Hepatocyte (in vitro differentiated cells): ENCODE measurements around the gene ATP1A2. TPM values are rescaled to one million over a fixed set of nuclear protein-coding genes. Genes with fewer than 3 reads are reported as not detected.

Experiments used
- DNase-seq: peaks from one replicate; pipeline ENCODE4 v3.0.0-alpha.2; 2016; ENCODE audit warnings: low spot score
- H2AFZ ChIP-seq: fragments of 200-600 bp; sonication (generic); 2 replicates; pipeline ENCODE4 v1.6.0; 2016; ENCODE audit warnings: antibody characterized with exemption, mild to moderate bottlenecking
- H3K27ac ChIP-seq: fragments of 200-600 bp; sonication (generic); 2 replicates; pipeline ENCODE4 v1.5.1; 2016; ENCODE audit warnings: mild to moderate bottlenecking
- H3K27me3 ChIP-seq: fragments of 200-600 bp; sonication (generic); 2 replicates; pipeline ENCODE4 v1.6.1; 2016
- H3K36me3 ChIP-seq: fragments of 200-600 bp; sonication (generic); replicated peaks from 2 replicates; pipeline ENCODE4 v1.5.1; 2016; ENCODE audit warnings: low read depth; ENCODE audit not compliant: insufficient read depth
- H3K4me1 ChIP-seq: fragments of 200-600 bp; sonication (generic); 2 replicates; pipeline ENCODE4 v1.5.1; 2016; ENCODE audit warnings: mild to moderate bottlenecking, moderate library complexity; ENCODE audit not compliant: insufficient read depth
- H3K4me2 ChIP-seq: fragments of 200-600 bp; sonication (generic); 2 replicates; pipeline ENCODE4 v1.6.0; 2016
- H3K4me3 ChIP-seq: fragments of 200-600 bp; sonication (generic); 2 replicates; pipeline ENCODE4 v1.5.1; 2016; ENCODE audit warnings: mild to moderate bottlenecking
- H3K79me2 ChIP-seq: fragments of 200-600 bp; sonication (generic); 2 replicates; pipeline ENCODE4 v1.6.0; 2017; ENCODE audit warnings: mild to moderate bottlenecking
- H3K9me2 ChIP-seq: fragments of 200-600 bp; sonication (generic); replicated peaks from 2 replicates; pipeline ENCODE4 v1.6.0; 2017; ENCODE audit warnings: mild to moderate bottlenecking; ENCODE audit not compliant: insufficient read depth
- H3K9me3 ChIP-seq: fragments of 200-600 bp; sonication (generic); 2 replicates; pipeline ENCODE4 v1.5.1; 2016; ENCODE audit warnings: low read depth, mild to moderate bottlenecking
- H4K20me1 ChIP-seq: fragments of 200-600 bp; sonication (generic); 2 replicates; pipeline ENCODE4 v1.6.0; 2016; ENCODE audit warnings: mild to moderate bottlenecking; ENCODE audit not compliant: insufficient read depth, poor library complexity, severe bottlenecking
- CTCF ChIP-seq: fragments of 200-600 bp; sonication (generic); IDR thresholded peaks from 2 replicates; pipeline ENCODE4 v1.5.1; 2016; ENCODE audit warnings: antibody characterized with exemption, mild to moderate bottlenecking; ENCODE audit not compliant: poor library complexity
- EZH2 ChIP-seq: fragments of 200-600 bp; sonication (generic); IDR thresholded peaks from 2 replicates; pipeline ENCODE4 v1.6.1; 2016; ENCODE audit warnings: antibody characterized with exemption, mild to moderate bottlenecking, borderline replicate concordance
- EZH2phosphoT487 ChIP-seq: fragments of 200-600 bp; sonication (generic); IDR thresholded peaks from one replicate; pipeline ENCODE4 v1.6.1; 2018; ENCODE audit warnings: antibody characterized with exemption, mild to moderate bottlenecking, low read depth, moderate library complexity; ENCODE audit not compliant: unreplicated experiment, severe bottlenecking
- WGBS: methylation state at CpG from one replicate; pipeline ENCODE4 v1.1.6; 2016; ENCODE audit warnings: low lambda C conversion rate; ENCODE audit errors: missing lambda C conversion rate; 5-methylcytosine and 5-hydroxymethylcytosine counted together
- polyA plus RNA-seq: library from polyadenylated mRNA; unstranded; fragments of >200 nt; fragmentation: Nextera tagmentation; extraction: Ambion mirVana; gene quantifications from 2 replicates; pipeline ENCODE4 v1.2.1, GENCODE V29; 2016
- total RNA-seq: library from RNA; depleted of rRNA; stranded (reverse); fragments of >200 nt; gene quantifications from 2 replicates; pipeline ENCODE4 v1.2.3, GENCODE V29; 2014

The ATP1A2 gene
- total and polyA plus RNA-seq, 2 experiments from 2014 or later = 1.5 to 2.9 TPM

- H3K4me1 ChIP-seq = no peaks in the 10 kb centered on the region
- H3K9me2 ChIP-seq = no peaks in the 10 kb centered on the region
- no peak overlapping the region for H3K4me3 ChIP-seq
- no peak for TF ChIP-seq CTCF
- no peaks in the 10 kb centered on the region for H3K27me3 ChIP-seq
- WGBS = 63% methylated on average over 3 of the region's 3 CpGs
- no peaks in the 10 kb centered on the region for H4K20me1 ChIP-seq
- DNase-seq = no peak
- H3K9me3 ChIP-seq = no peaks in the 10 kb centered on the region
- no peak overlapping the region for H3K27ac ChIP-seq
- H3K4me2 ChIP-seq = no peak overlapping the region
- H3K36me3 ChIP-seq = no peaks in the 10 kb centered on the region
- no peak overlapping the region for H2AFZ ChIP-seq
- no peaks in the 10 kb centered on the region for H3K79me2 ChIP-seq
Measured at GRCh38 chr1:160148121-160148520, 32.6 kb downstream of the ATP1A2 start.

GRCh38 chr1:160149233-160149632, 33.7 kb downstream of the ATP1A2 start:
- Histone ChIP-seq H3K79me2 (no peaks in the 10 kb centered on the region), H3K27me3 (no peaks in the 10 kb centered on the region), H3K27ac (no peak overlapping the region), H3K9me2 (no peaks in the 10 kb centered on the region), H3K36me3 (no peaks in the 10 kb centered on the region), H4K20me1 (no peaks in the 10 kb centered on the region), H3K4me2 (no peak overlapping the region), H3K4me1 (no peaks in the 10 kb centered on the region), H2AFZ (no peak overlapping the region), H3K4me3 (no peak overlapping the region), H3K9me3 (no peaks in the 10 kb centered on the region)
- TF ChIP-seq EZH2 = no peak
- no peak for TF ChIP-seq CTCF
- TF ChIP-seq EZH2phosphoT487 = no peak
- DNase-seq = no peak

GRCh38 chr1:160149716-160150115, 34.2 kb downstream of the ATP1A2 start:
- H4K20me1 ChIP-seq = no peaks in the 10 kb centered on the region
- H3K27ac ChIP-seq = no peak overlapping the region
- H3K36me3 ChIP-seq = no peaks in the 10 kb centered on the region
- no peaks in the 10 kb centered on the region for H3K79me2 ChIP-seq
- H3K9me3 ChIP-seq = no peaks in the 10 kb centered on the region
- no peak overlapping the region for H3K4me3 ChIP-seq
- no peaks in the 10 kb centered on the region for H3K27me3 ChIP-seq
- TF ChIP-seq EZH2phosphoT487 (no peak), EZH2 (no peak), CTCF (no peak)
- no peak overlapping the region for H2AFZ ChIP-seq
- no peak for DNase-seq
- no peaks in the 10 kb centered on the region for H3K9me2 ChIP-seq
- no peaks in the 10 kb centered on the region for H3K4me1 ChIP-seq
- WGBS = 94% methylated on average over 2 of the region's 2 CpGs
- H3K4me2 ChIP-seq = no peak overlapping the region

- H3K27ac ChIP-seq = no peak within 1 kb of the TSS
- H2AFZ ChIP-seq = no peak within 1 kb of the TSS
- H3K4me2 ChIP-seq = no peak within 1 kb of the TSS
- no peaks in the 10 kb centered on the region for H3K27me3 ChIP-seq
- H3K9me2 ChIP-seq = no peaks in the 10 kb centered on the region
- H3K9me3 ChIP-seq = no peaks in the 10 kb centered on the region
- H3K79me2 ChIP-seq = no peaks in the 10 kb centered on the region
- no peaks in the 10 kb centered on the region for H3K36me3 ChIP-seq
- DNase-seq = no peak
- WGBS = 86% methylated on average over 6 of the region's 6 CpGs
- no peaks in the 10 kb centered on the region for H4K20me1 ChIP-seq
- no peaks in the 10 kb centered on the region for H3K4me1 ChIP-seq
- H3K4me3 ChIP-seq = no peak within 1 kb of the TSS
- TF ChIP-seq EZH2phosphoT487 (no peak), EZH2 (no peak), CTCF (no peak)
Measured at GRCh38 chr1:160151303-160151702, 35.7 kb downstream of the ATP1A2 start, which contains the start of gene ATP1A4. Gene ATP1A4 (plus strand): TSS chr1:160151603. CDS start chr1:160152041, 438 bp downstream.
